Neural crest cell (in vitro differentiated cells): ENCODE data around the gene ABHD6. TPM values are rescaled to one million over a fixed set of nuclear protein-coding genes. Genes with fewer than 3 reads are reported as not detected.

Experiments
- DNase-seq: peaks from one replicate; pipeline ENCODE4 v3.0.0; 2021; ENCODE audit warnings: low read depth, mixed read lengths, low spot score
- H3K27ac Mint-ChIP-seq: one replicate; pipeline ENCODE4 v1.8.0; 2021; ENCODE audit warnings: mild to moderate bottlenecking, mixed read lengths; ENCODE audit not compliant: unreplicated experiment
- H3K27me3 Mint-ChIP-seq: 2 replicates; pipeline ENCODE4 v1.8.0; 2021; ENCODE audit warnings: low read depth, mild to moderate bottlenecking, mixed read lengths
- H3K36me3 Mint-ChIP-seq: 2 replicates; pipeline ENCODE4 v1.8.0; 2021; ENCODE audit warnings: low read depth, mild to moderate bottlenecking, mixed read lengths
- H3K4me1 Mint-ChIP-seq: 2 replicates; pipeline ENCODE4 v1.8.0; 2021; ENCODE audit warnings: mixed read lengths
- H3K4me3 Mint-ChIP-seq: one replicate; pipeline ENCODE4 v1.8.0; 2021; ENCODE audit warnings: mild to moderate bottlenecking, mixed read lengths
- H3K9me3 Mint-ChIP-seq: 2 replicates; pipeline ENCODE4 v1.8.0; 2021; ENCODE audit warnings: mixed read lengths
- CTCF ChIP-seq: fragments of 200-600 bp; sonication (generic); conservative IDR thresholded peaks from 2 replicates; pipeline ENCODE4 v1.5.0; 2021; ENCODE audit warnings: antibody characterized with exemption, mild to moderate bottlenecking
- long read RNA-seq: library from polyadenylated mRNA; unstranded; transcript quantifications from one replicate; pipeline ENCODE4 v2.0.0, GENCODE V29; 2020
- total RNA-seq: library from RNA; stranded (reverse); gene quantifications from 2 replicates; pipeline ENCODE4 v1.2.1, GENCODE V29; 2021

Gene ABHD6
- 5.5 and 7.3 TPM in 2 replicates for total RNA-seq
- long read RNA-seq, partial matches to known transcripts, result 0 of 3 reads
- long read RNA-seq, other reads (novel, unspliced or antisense), result 1 of 3 reads

GRCh38 chr3:58237238-58237940 is at the start of gene ABHD6:
Gene ABHD6 (plus strand): TSS chr3:58237792. CDS start chr3:58256587, 18,795 bp downstream.
- H3K36me3 Mint-ChIP-seq, result no peaks in the 10 kb centered on the region
- H3K27ac Mint-ChIP-seq, result peak within 1 kb of the TSS; percentile 67
- peak within 1 kb of the TSS; percentile 94 for H3K4me3 Mint-ChIP-seq
- TF ChIP-seq CTCF, result peak; percentile 38
- DNase-seq, result peak; percentile 82
- H3K4me1 Mint-ChIP-seq, result peaks cover 7% of the 10 kb centered on the region
- no peaks in the 10 kb centered on the region for H3K9me3 Mint-ChIP-seq
- peaks cover 65% of the 10 kb centered on the region for H3K27me3 Mint-ChIP-seq

DNA sequence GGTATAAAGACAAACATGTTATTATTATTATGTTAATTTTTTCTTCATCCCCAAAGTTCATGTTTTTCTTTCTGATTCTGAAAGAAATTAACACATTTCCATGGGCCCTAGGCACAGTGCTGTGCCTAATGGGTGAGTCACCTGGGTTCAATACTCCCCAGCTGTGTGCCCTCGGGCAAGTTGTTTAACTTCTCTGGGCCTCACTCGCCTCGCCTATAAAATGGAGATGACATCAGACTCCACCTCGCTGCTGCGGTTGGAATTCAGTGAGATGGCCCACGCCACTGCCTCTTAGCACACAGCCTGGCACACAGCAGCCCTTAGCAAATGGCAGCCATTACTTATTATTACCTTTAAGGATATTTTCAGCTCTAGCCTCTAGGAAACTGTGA is 49.4 kb upstream of the ABHD6 start:
- Mint-ChIP-seq H3K4me1 (peaks cover 26% of the 10 kb centered on the region), H3K4me3 (no peak overlapping the region)

DNA sequence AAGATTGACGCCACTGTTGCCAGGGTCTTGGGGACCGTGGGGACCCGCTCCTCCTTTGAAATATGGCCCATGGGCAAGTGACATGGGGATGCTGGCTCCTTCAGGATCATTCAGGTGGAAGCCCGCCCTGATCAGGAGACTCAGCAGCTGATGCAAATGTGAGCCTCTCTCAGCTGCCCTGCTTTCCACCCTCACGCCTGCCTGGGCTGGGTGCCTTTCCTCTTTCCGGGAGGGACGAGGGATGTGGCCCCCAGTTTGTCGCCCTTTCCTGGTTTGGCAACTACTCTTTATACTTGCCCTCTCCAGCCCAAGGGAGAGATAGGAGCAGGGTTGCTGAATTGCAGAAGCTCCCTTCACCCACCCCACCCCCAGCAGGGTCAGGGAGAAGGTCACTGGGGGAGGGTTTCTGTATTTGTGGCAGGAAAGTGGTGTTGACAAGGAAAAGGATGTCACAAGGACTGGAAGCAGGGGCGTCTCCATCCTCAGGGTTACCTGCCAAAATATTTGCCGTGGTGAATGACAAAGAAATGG is 48.6 kb upstream of the ABHD6 start:
- H3K4me3 Mint-ChIP-seq, result no peak overlapping the region
- no peak for DNase-seq
- peak overlapping the region; percentile 67 for H3K27ac Mint-ChIP-seq
- peaks cover 2% of the 10 kb centered on the region for H3K27me3 Mint-ChIP-seq
- no peak for TF ChIP-seq CTCF
- H3K36me3 Mint-ChIP-seq, result no peaks in the 10 kb centered on the region
- peaks cover 26% of the 10 kb centered on the region for H3K4me1 Mint-ChIP-seq
- no peaks in the 10 kb centered on the region for H3K9me3 Mint-ChIP-seq

More for the DNA sequence above, 49.4 kb upstream of the ABHD6 start:
- Mint-ChIP-seq H3K36me3 (no peaks in the 10 kb centered on the region), H3K9me3 (no peaks in the 10 kb centered on the region), H3K27ac (no peak overlapping the region), H3K27me3 (peaks cover 4% of the 10 kb centered on the region)
- DNase-seq, result no peak
- no peak for TF ChIP-seq CTCF

- no peaks in the 10 kb centered on the region for H3K27me3 Mint-ChIP-seq
- peaks cover 26% of the 10 kb centered on the region for H3K4me1 Mint-ChIP-seq
- no peak for DNase-seq
Measured at GRCh38 chr3:58189691-58190090, 47.9 kb upstream of the ABHD6 start.

GRCh38 chr3:58190291-58190690 is 47.3 kb upstream of the ABHD6 start:
- Mint-ChIP-seq H3K4me3 (no peak overlapping the region), H3K4me1 (peaks cover 26% of the 10 kb centered on the region), H3K27me3 (no peaks in the 10 kb centered on the region), H3K36me3 (no peaks in the 10 kb centered on the region), H3K9me3 (no peaks in the 10 kb centered on the region), H3K27ac (no peak overlapping the region)
- no peak for TF ChIP-seq CTCF
- DNase-seq, result no peak

More at GRCh38 chr3:58189691-58190090, 47.9 kb upstream of the ABHD6 start:
- H3K36me3 Mint-ChIP-seq, result no peaks in the 10 kb centered on the region
- no peak overlapping the region for H3K4me3 Mint-ChIP-seq
- H3K9me3 Mint-ChIP-seq, result no peaks in the 10 kb centered on the region
- TF ChIP-seq CTCF, result no peak
- H3K27ac Mint-ChIP-seq, result peak overlapping the region; percentile 12
